CD4-positive, alpha-beta T cell (primary cell): ENCODE data around the gene ZNF646. TPM values are rescaled to one million over a fixed set of nuclear protein-coding genes. Genes with fewer than 3 reads are reported as not detected.

Experiments used
- ATAC-seq: fragments of 200-7000 bp; cut with Tn5 transposase; one replicate; pipeline ENCODE4 v1.10.0; 2022; ENCODE audit warnings: mild to moderate bottlenecking; ENCODE audit not compliant: poor library complexity
- CTCF ChIA-PET: fragments of 350-600 bp; sonication (Branson Sonifier 250); formaldehyde crosslinking; loops from one replicate; lab custom pipeline; 2021; ENCODE audit warnings: antibody characterized with exemption, inconsistent platforms; lab: Charles Lee
- POLR2A ChIA-PET: fragments of 350-600 bp; sonication (Branson Sonifier 250); formaldehyde crosslinking; loops from one replicate; lab custom pipeline; 2021; ENCODE audit warnings: antibody characterized with exemption, inconsistent platforms; lab: Charles Lee
- DNase-seq, 14 experiments: peaks; one replicate each; pipeline ENCODE4 v3.0.0-alpha.2; 2013 to 2020; ENCODE audit warnings: mixed read lengths in 2 of 14
- H3K27ac ChIP-seq, 2 donors: one replicate each; pipeline versions ENCODE4 v1.5.1 to v1.7.0; 2013; ENCODE audit warnings: low read length in 2 of 2, low read depth in 1 of 2, mild to moderate bottlenecking in 1 of 2
- H3K27me3 ChIP-seq, 2 experiments: 1 replicate in 1 of 2; 2 replicates in 1 of 2; pipeline versions ENCODE4 v1.6.1 to v1.7.0; 2013; ENCODE audit warnings: low read length in 2 of 2, control low read depth in 1 of 2, mild to moderate bottlenecking in 1 of 2, moderate library complexity in 1 of 2; ENCODE audit not compliant: insufficient read depth in 2 of 2, control insufficient read depth in 1 of 2
- H3K36me3 ChIP-seq: one replicate; pipeline ENCODE4 v1.6.1; 2013; ENCODE audit warnings: low read length, control low read depth; ENCODE audit not compliant: insufficient read depth
- H3K4me1 ChIP-seq: one replicate; pipeline ENCODE4 v1.6.1; 2013; ENCODE audit warnings: low read length, control low read depth; ENCODE audit not compliant: insufficient read depth
- H3K4me3 ChIP-seq: one replicate; pipeline ENCODE4 v1.5.1; 2013; ENCODE audit warnings: mild to moderate bottlenecking, low read length, moderate library complexity
- H3K9me3 ChIP-seq, 2 experiments: 1 replicate in 1 of 2; 2 replicates in 1 of 2; pipeline versions ENCODE4 v1.6.1 to v1.7.0; 2013; ENCODE audit warnings: low read length in 2 of 2, mild to moderate bottlenecking in 2 of 2, control low read depth in 1 of 2, moderate library complexity in 1 of 2; ENCODE audit not compliant: control insufficient read depth in 1 of 2, insufficient read depth in 1 of 2
- H3K27ac Mint-ChIP-seq: one replicate; pipeline ENCODE4 v1.8.0; 2020; ENCODE audit warnings: mixed read lengths
- H3K27me3 Mint-ChIP-seq: one replicate; pipeline ENCODE4 v1.8.0; 2021; ENCODE audit warnings: mixed read lengths
- H3K36me3 Mint-ChIP-seq: one replicate; pipeline ENCODE4 v1.8.0; 2021; ENCODE audit warnings: low read depth, mixed read lengths
- H3K4me1 Mint-ChIP-seq: one replicate; pipeline ENCODE4 v1.8.0; 2021; ENCODE audit warnings: low read depth, mixed read lengths
- H3K4me3 Mint-ChIP-seq: one replicate; pipeline ENCODE4 v1.8.0; 2020; ENCODE audit warnings: mild to moderate bottlenecking, mixed read lengths
- H3K9me3 Mint-ChIP-seq: one replicate; pipeline ENCODE4 v1.8.0; 2020; ENCODE audit warnings: mixed read lengths
- CTCF ChIP-seq: fragments of 200-600 bp; IDR thresholded peaks from one replicate; pipeline ENCODE4 v1.8.0; 2022; ENCODE audit warnings: antibody characterized with exemption, mild to moderate bottlenecking
- intact Hi-C, 2 experiments: fragments of 100-400 bp; cut with DNase I in 1 of 2; cut with micrococcal nuclease in 1 of 2; formaldehyde crosslinking; loops; one replicate each; pipeline versions ENCODE4 v1.15.1 to v1.9.0; 2023 to 2025; cut with DNase I, micrococcal nuclease
- total RNA-seq, 174 experiments: library from RNA in 2 of 174; stranded (reverse) in 2 of 174; gene quantifications; one replicate each; pipeline ENCODE4 v1.2.3 and lab custom pipeline; 2021 to 2026

The ZNF646 gene
- total RNA-seq, 2 experiments from 2014 or later, result 14.3 to 16.6 TPM

GRCh38 chr16:31127182-31127581, 53.0 kb downstream of the ZNF646 start:
- no peak for TF ChIP-seq CTCF
- H3K36me3 ChIP-seq, result peaks cover 63% of the 10 kb centered on the region
- Mint-ChIP-seq H3K27me3 (no peaks in the 10 kb centered on the region), H3K27ac (no peak overlapping the region), H3K4me3 (no peak overlapping the region), H3K36me3 (peaks cover 63% of the 10 kb centered on the region), H3K9me3 (no peaks in the 10 kb centered on the region), H3K4me1 (peaks cover 6% of the 10 kb centered on the region)
- intact Hi-C loops, result no loop called here
- H3K27ac ChIP-seq, result no peak overlapping the region
- ChIA-PET POLR2A (interaction anchor here (1.0 to 2.6 kb wide), 3 partner anchors 10 to 53 kb away, joined by 3 to 9 read pairs (median 4); partner anchors contain the start of genes FUS and KAT8), CTCF (no interaction called here)
- H3K9me3 ChIP-seq, result no peaks in the 10 kb centered on the region
- ATAC-seq, result no peak
- H3K4me3 ChIP-seq, result no peak overlapping the region
- DNase-seq, result no peak
- H3K4me1 ChIP-seq, result peaks cover 17% of the 10 kb centered on the region
- no peaks in the 10 kb centered on the region for H3K27me3 ChIP-seq

- POLR2A ChIA-PET, result interaction anchor here (0.9 to 2.0 kb wide), 2 partner anchors 11 to 13 kb away, joined by 4 to 8 read pairs; partner anchors contain the start of gene KAT8
- Histone ChIP-seq H3K4me3 (no peak overlapping the region), H3K27me3 (no peaks in the 10 kb centered on the region), H3K4me1 (peaks cover 17% of the 10 kb centered on the region), H3K9me3 (no peaks in the 10 kb centered on the region), H3K27ac (peak overlapping the region in 1 of 2 donors; percentile 48), H3K36me3 (peaks cover 58% of the 10 kb centered on the region)
- intact Hi-C loops, result no loop called here
- CTCF ChIA-PET, result interaction anchor here (1.7 kb wide), 1 partner anchor 13 kb away, joined by 4 read pairs; no protein-coding TSS in a partner anchor
- peaks cover 6% of the 10 kb centered on the region for H3K4me1 Mint-ChIP-seq
- peak in 3 of 14 experiments; percentile 28 to 69 (median 58) for DNase-seq
- H3K36me3 Mint-ChIP-seq, result peaks cover 72% of the 10 kb centered on the region
- no peak for TF ChIP-seq CTCF
- no peaks in the 10 kb centered on the region for H3K9me3 Mint-ChIP-seq
- peak; percentile 38 for ATAC-seq
- peak overlapping the region; percentile 59 for H3K27ac Mint-ChIP-seq
- no peak overlapping the region for H3K4me3 Mint-ChIP-seq
- H3K27me3 Mint-ChIP-seq, result no peaks in the 10 kb centered on the region
These were observed 54.7 kb downstream of the ZNF646 start for GRCh38 chr16:31128711-31129567.

- Histone ChIP-seq H3K27me3 (no peaks in the 10 kb centered on the region), H3K4me3 (no peak overlapping the region), H3K9me3 (no peaks in the 10 kb centered on the region), H3K4me1 (peaks cover 17% of the 10 kb centered on the region), H3K27ac (peak overlapping the region in 1 of 2 donors; percentile 48), H3K36me3 (peaks cover 54% of the 10 kb centered on the region)
- POLR2A ChIA-PET, result interaction anchor here (0.9 to 2.0 kb wide), 2 partner anchors 12 to 13 kb away, joined by 4 to 8 read pairs; partner anchors contain the start of gene KAT8
- intact Hi-C loops, result no loop called here
- H3K27ac Mint-ChIP-seq, result no peak overlapping the region
- H3K27me3 Mint-ChIP-seq, result no peaks in the 10 kb centered on the region
- TF ChIP-seq CTCF, result no peak
- H3K9me3 Mint-ChIP-seq, result no peaks in the 10 kb centered on the region
- no peak for ATAC-seq
- H3K4me3 Mint-ChIP-seq, result no peak overlapping the region
- CTCF ChIA-PET, result interaction anchor here (1.7 kb wide), 1 partner anchor 13 kb away, joined by 4 read pairs; no protein-coding TSS in a partner anchor
- peaks cover 69% of the 10 kb centered on the region for H3K36me3 Mint-ChIP-seq
- no peak for DNase-seq
- peaks cover 6% of the 10 kb centered on the region for H3K4me1 Mint-ChIP-seq
These were observed 55.5 kb downstream of the ZNF646 start for GRCh38 chr16:31129568-31130335.
